GM12878 (cell line): ENCODE data around the gene C12orf43. TPM values are rescaled to one million over a fixed set of nuclear protein-coding genes. Genes with fewer than 3 reads are reported as not detected.

Experiments used
- ATAC-seq: fragments of 200-7000 bp; cut with Tn5 transposase; 3 replicates; pipeline ENCODE4 v1.9.1; 2020; ENCODE audit warnings: mild to moderate bottlenecking, moderate library complexity
- BruUV-seq: library from RNA; stranded (reverse); fragments of 400-500 nt; replicated peaks from 2 replicates; lab custom pipeline; 2021; lab: Mats Ljungman, UMichigan
- CTCF ChIA-PET: fragments of 300-600 bp; sonication (Branson Sonifier 250); formaldehyde crosslinking; extraction: SDS; loops from one replicate; lab custom pipeline; 2021; ENCODE audit warnings: inconsistent platforms; lab: Yijun Ruan, JAX
- POLR2A ChIA-PET: fragments of 350-600 bp; formaldehyde crosslinking; extraction: SDS; loops from one replicate; lab custom pipeline; 2021; ENCODE audit warnings: inconsistent platforms; lab: Charles Lee
- RAD21 ChIA-PET: fragments of 300-600 bp; sonication (Branson Sonifier 250); formaldehyde crosslinking; loops from one replicate; lab custom pipeline; 2023; ENCODE audit warnings: antibody characterized with exemption; ENCODE audit not compliant: unreplicated experiment; lab: Charles Lee
- SMC1A ChIA-PET: fragments of 300-600 bp; sonication (Branson Sonifier 250); formaldehyde crosslinking; loops from one replicate; lab custom pipeline; 2023; ENCODE audit not compliant: unreplicated experiment, uncharacterized antibody; lab: Charles Lee
- DNase-seq: peaks from one replicate; pipeline ENCODE4 v3.0.0-alpha.2; 2011; ENCODE audit warnings: low read depth, low spot score
- FAIRE-seq: peaks from 3 replicates; lab custom pipeline; 2011; peaks lifted over from hg19 to GRCh38; lab: Jason Lieb, UNC
- H2AFZ ChIP-seq: 2 replicates; pipeline ENCODE4 v1.6.0; 2011; ENCODE audit warnings: low read depth, low read length, control low read depth; ENCODE audit not compliant: control insufficient read depth
- H3K27ac ChIP-seq: 2 replicates; pipeline ENCODE4 v1.5.1; 2011; ENCODE audit warnings: control low read depth; ENCODE audit not compliant: control insufficient read depth, insufficient read depth
- H3K27me3 ChIP-seq, 2 experiments: replicated peaks in 1 of 2; 2 replicates each; pipeline versions ENCODE4 v1.6.0 to v1.6.1; 2011; ENCODE audit warnings: low read length in 1 of 2; ENCODE audit not compliant: control insufficient read depth in 2 of 2, insufficient read depth in 2 of 2
- H3K36me3 ChIP-seq, 2 experiments: 2 replicates each; pipeline ENCODE4 v1.5.1; 2011; ENCODE audit warnings: low read length in 1 of 2; ENCODE audit not compliant: control insufficient read depth in 2 of 2, insufficient read depth in 2 of 2
- H3K4me1 ChIP-seq: 2 replicates; pipeline ENCODE4 v1.6.1; 2011; ENCODE audit warnings: mild to moderate bottlenecking, low read length, moderate library complexity, mixed read lengths; ENCODE audit not compliant: control insufficient read depth, insufficient read depth
- H3K4me2 ChIP-seq: 2 replicates; pipeline ENCODE4 v1.6.0; 2011; ENCODE audit warnings: control low read depth; ENCODE audit not compliant: control insufficient read depth, insufficient read depth
- H3K4me3 ChIP-seq: fragments of 200-600 bp; sonication (generic); 2 replicates; pipeline ENCODE4 v1.5.1; 2016
- H3K79me2 ChIP-seq: 2 replicates; pipeline ENCODE4 v1.6.0; 2011; ENCODE audit warnings: low read length; ENCODE audit not compliant: control insufficient read depth, insufficient read depth
- H3K9ac ChIP-seq: 2 replicates; pipeline ENCODE4 v1.8.0; 2011; ENCODE audit warnings: low read length, control low read depth, mixed read lengths; ENCODE audit not compliant: control insufficient read depth, insufficient read depth
- H3K9me3 ChIP-seq: replicated peaks from 3 replicates; pipeline ENCODE4 v1.5.1; 2011; ENCODE audit warnings: mild to moderate bottlenecking, low read length; ENCODE audit not compliant: control insufficient read depth, insufficient read depth
- H4K20me1 ChIP-seq: 2 replicates; pipeline ENCODE4 v1.6.0; 2011; ENCODE audit not compliant: control insufficient read depth, insufficient read depth
- ATF2 ChIP-seq: IDR thresholded peaks from 2 replicates; pipeline ENCODE4 v1.6.1; 2012; ENCODE audit warnings: low read length, inconsistent platforms
- BCL11A ChIP-seq: IDR thresholded peaks from 2 replicates; pipeline ENCODE4 v1.6.1; 2011; ENCODE audit warnings: low read depth, low read length
- BCL3 ChIP-seq: IDR thresholded peaks from 2 replicates; pipeline ENCODE4 v1.6.1; 2011; ENCODE audit warnings: borderline replicate concordance, low read depth, mild to moderate bottlenecking, moderate library complexity, low read length; ENCODE audit not compliant: insufficient read depth, poor library complexity, severe bottlenecking
- E4F1 ChIP-seq: fragments of 450-650 bp; IDR thresholded peaks from 2 replicates; pipeline ENCODE4 v1.6.1; 2018; ENCODE audit warnings: borderline replicate concordance, mild to moderate bottlenecking; ENCODE audit not compliant: partially characterized antibody
- ETV6 ChIP-seq, 2 experiments: fragments of 450-650 bp in 1 of 2; IDR thresholded peaks in 1 of 2; conservative IDR thresholded peaks in 1 of 2; 2 replicates each; pipeline ENCODE4 v1.6.1; 2014; ENCODE audit warnings: antibody characterized with exemption in 1 of 2, borderline replicate concordance in 1 of 2, low read depth in 1 of 2, mild to moderate bottlenecking in 1 of 2, moderate library complexity in 1 of 2
- EZH2 ChIP-seq: IDR thresholded peaks from 2 replicates; pipeline ENCODE4 v1.6.1; 2012; ENCODE audit warnings: low read depth, mild to moderate bottlenecking, control low read depth, inconsistent platforms, low read length, borderline replicate concordance; ENCODE audit not compliant: control insufficient read depth
- IKZF2 ChIP-seq, 2 experiments: fragments of 450-650 bp; IDR thresholded peaks; 2 replicates each; pipeline ENCODE4 v1.6.1; 2017; ENCODE audit warnings: mild to moderate bottlenecking in 2 of 2, moderate library complexity in 2 of 2
- JUND ChIP-seq: IDR thresholded peaks from 2 replicates; pipeline ENCODE4 v1.6.1; 2012; ENCODE audit warnings: low read depth, mild to moderate bottlenecking, low read length, improper control_type of control experiment, moderate library complexity
- KDM1A ChIP-seq: fragments of 200-600 bp; sonication (generic); IDR thresholded peaks from 2 replicates; pipeline ENCODE4 v1.6.1; 2016; ENCODE audit warnings: borderline replicate concordance
- RELA ChIP-seq: fragments of 450-650 bp; IDR thresholded peaks from 2 replicates; pipeline ENCODE4 v1.8.0; 2014; ENCODE audit warnings: borderline replicate concordance; ENCODE audit not compliant: partially characterized antibody
- RFX5 ChIP-seq: IDR thresholded peaks from 2 replicates; pipeline ENCODE4 v1.6.1; 2011; ENCODE audit warnings: low read depth, low read length, improper control_type of control experiment
- RUNX3 ChIP-seq: IDR thresholded peaks from 2 replicates; pipeline ENCODE4 v1.6.1; 2012; ENCODE audit warnings: low read length, inconsistent platforms
- TAF1 ChIP-seq: IDR thresholded peaks from 2 replicates; pipeline ENCODE4 v1.6.1; 2011; ENCODE audit warnings: mild to moderate bottlenecking, low read depth, low read length, borderline replicate concordance
- ZNF274 ChIP-seq: IDR thresholded peaks from one replicate; pipeline ENCODE4 v1.8.0; 2011; ENCODE audit not compliant: insufficient read length, insufficient read depth
- ZNF384 ChIP-seq: IDR thresholded peaks from 2 replicates; pipeline ENCODE4 v1.6.1; 2012; ENCODE audit warnings: low read depth, mild to moderate bottlenecking, low read length, improper control_type of control experiment, borderline replicate concordance
- WGBS: methylation state at CpG from one replicate; pipeline ENCODE4 v1.1.6; 2016; ENCODE audit warnings: low lambda C conversion rate; ENCODE audit not compliant: insufficient replicate concordance, insufficient coverage; ENCODE audit errors: missing lambda C conversion rate; 5-methylcytosine and 5-hydroxymethylcytosine counted together
- in situ Hi-C: fragments of 300-500 bp; cut with MboI; formaldehyde crosslinking; loops from 9 replicates; pipeline ENCODE4 v1.14.3; 2018; ENCODE audit warnings: mixed read lengths
- intact Hi-C: fragments of 100-400 bp; cut with micrococcal nuclease; formaldehyde crosslinking; loops from one replicate; pipeline ENCODE4 v1.14.2; 2022; ENCODE audit not compliant: unreplicated experiment
- polyA plus RNA-seq, 11 experiments: library from polyadenylated mRNA; depleted of rRNA in 4 of 11; unstranded in 6 of 11; stranded (reverse) in 5 of 11; fragments of >200 nt; fragmentation: Nextera tagmentation in 4 of 11; fragmentation: Illumina TruSeq in 1 of 11; extraction: Ambion mirVana in 4 of 11; extraction: Trizol in 1 of 11; gene quantifications; 1 replicate in 1 of 11; 2 replicates in 10 of 11; pipeline versions ENCODE4 v1.2.1 to v1.2.3, GENCODE V29; 2011 to 2016; ENCODE audit warnings: inconsistent platforms in 2 of 11, missing spikeins in 2 of 11, low read depth in 1 of 11
- total RNA-seq, 4 experiments: library from RNA; depleted of rRNA in 3 of 4; stranded (reverse); fragments of >200 nt in 3 of 4; fragmentation: Illumina TruSeq in 1 of 4; extraction: Trizol in 1 of 4; gene quantifications; 2 replicates each; pipeline versions ENCODE4 v1.2.1 to v1.2.3, GENCODE V29; 2013 to 2021
- TF ChIP-seq, protein P1 (sequence below): IDR thresholded peaks from 2 replicates; pipeline ENCODE4 v1.6.1; 2011; ENCODE audit warnings: mild to moderate bottlenecking, low read depth, low read length, moderate library complexity; ENCODE audit not compliant: insufficient replicate concordance
- TF ChIP-seq, protein P2 (sequence below): IDR thresholded peaks from 2 replicates; pipeline ENCODE4 v1.6.1; 2012; ENCODE audit warnings: low read depth, low read length, improper control_type of control experiment

The C12orf43 gene
- total and polyA plus RNA-seq, 10 of the 15 experiments (the other 5 are each of a cell fraction or from before 2014, with no cell fraction given) = 7.5 to 30.8 (median 21.3) TPM

DNA sequence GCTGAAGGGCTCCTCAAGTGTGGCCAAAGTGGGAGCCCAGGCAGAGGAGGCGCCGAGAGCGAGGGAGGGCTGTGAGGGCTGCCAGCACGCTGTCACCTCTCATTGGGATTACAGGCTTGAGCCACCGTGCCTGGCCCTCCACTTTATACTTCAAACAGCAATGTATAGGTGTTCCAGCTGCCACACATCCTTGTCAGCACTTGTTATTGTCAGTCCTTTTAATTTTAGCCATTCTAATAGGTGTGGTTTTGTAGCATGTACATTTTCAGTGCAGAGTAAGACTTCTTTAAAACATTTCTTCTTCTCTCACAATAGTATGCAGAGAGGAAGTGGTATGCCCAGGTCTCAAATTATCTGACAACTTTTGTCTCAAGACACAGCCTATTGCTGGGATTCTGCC is 65.5 kb downstream of the C12orf43 start:
- ATAC-seq = no peak
- Histone ChIP-seq H3K9me3 (no peaks in the 10 kb centered on the region), H3K4me1 (no peaks in the 10 kb centered on the region), H3K27ac (no peak overlapping the region), H3K27me3 (no peaks in the 10 kb centered on the region), H3K4me3 (no peak overlapping the region), H3K36me3 (no peaks in the 10 kb centered on the region), H3K4me2 (no peak overlapping the region), H3K79me2 (no peaks in the 10 kb centered on the region), H3K9ac (no peak overlapping the region), H2AFZ (no peak overlapping the region), H4K20me1 (no peaks in the 10 kb centered on the region)
- ChIA-PET SMC1A (interaction anchor here (1.1 kb wide), 1 partner anchor 450 kb away, joined by 5 read pairs; no protein-coding TSS in a partner anchor), CTCF (no interaction called here), RAD21 (no interaction called here), POLR2A (no interaction called here)
- FAIRE-seq = no peak
- BruUV-seq = no TSS peak
- no peak for DNase-seq
- intact Hi-C loops = no loop called here
- in situ Hi-C loops = no loop called here
- WGBS = 65% methylated on average over 5 of the region's 5 CpGs
- TF ChIP-seq E4F1 (no peak), BCL3 (no peak), RUNX3 (no peak), ATF2 (no peak), ZNF384 (no peak), EZH2 (no peak), RFX5 (no peak), RELA (no peak), IKZF2 (IDR thresholded peaks at IDR 0.05) (no peak), JUND (no peak), KDM1A (no peak), ETV6 (conservative IDR thresholded peaks at IDR 0.05 in 1 of 2, IDR thresholded peaks at IDR 0.05 in 1 of 2; ENCODE audit: borderline replicate concordance in 1 of 2, low read depth in 1 of 2) (no peak), BCL11A (no peak), ZNF274 (no peak), TAF1 (no peak)
- TF ChIP-seq, protein P1, sequence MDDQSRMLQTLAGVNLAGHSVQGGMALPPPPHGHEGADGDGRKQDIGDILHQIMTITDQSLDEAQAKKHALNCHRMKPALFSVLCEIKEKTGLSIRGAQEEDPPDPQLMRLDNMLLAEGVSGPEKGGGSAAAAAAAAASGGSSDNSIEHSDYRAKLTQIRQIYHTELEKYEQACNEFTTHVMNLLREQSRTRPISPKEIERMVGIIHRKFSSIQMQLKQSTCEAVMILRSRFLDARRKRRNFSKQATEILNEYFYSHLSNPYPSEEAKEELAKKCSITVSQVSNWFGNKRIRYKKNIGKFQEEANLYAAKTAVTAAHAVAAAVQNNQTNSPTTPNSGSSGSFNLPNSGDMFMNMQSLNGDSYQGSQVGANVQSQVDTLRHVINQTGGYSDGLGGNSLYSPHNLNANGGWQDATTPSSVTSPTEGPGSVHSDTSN = no peak
- TF ChIP-seq, protein P2, sequence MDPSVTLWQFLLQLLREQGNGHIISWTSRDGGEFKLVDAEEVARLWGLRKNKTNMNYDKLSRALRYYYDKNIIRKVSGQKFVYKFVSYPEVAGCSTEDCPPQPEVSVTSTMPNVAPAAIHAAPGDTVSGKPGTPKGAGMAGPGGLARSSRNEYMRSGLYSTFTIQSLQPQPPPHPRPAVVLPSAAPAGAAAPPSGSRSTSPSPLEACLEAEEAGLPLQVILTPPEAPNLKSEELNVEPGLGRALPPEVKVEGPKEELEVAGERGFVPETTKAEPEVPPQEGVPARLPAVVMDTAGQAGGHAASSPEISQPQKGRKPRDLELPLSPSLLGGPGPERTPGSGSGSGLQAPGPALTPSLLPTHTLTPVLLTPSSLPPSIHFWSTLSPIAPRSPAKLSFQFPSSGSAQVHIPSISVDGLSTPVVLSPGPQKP = no peak
